Inflammatory macrophage (primary cell): ENCODE results near the gene OR6N2.
A peak's percentile ranks its signal among the peaks of the same experiment; 100 is the strongest.

Source experiments
- DNase-seq, 2 donors: peaks; one replicate each; pipeline ENCODE4 v3.0.0-alpha.2; 2020 to 2022
- total RNA-seq, 18 experiments: gene quantifications; one replicate each; lab custom pipeline; 2026; ENCODE audit warnings: mixed read lengths in 6 of 18, inconsistent platforms in 2 of 18; lab: John Stamatoyannopoulos, UW

The OR6N2 gene
- total RNA-seq, result 0 to 4.4 (median 0.64) reads per million in 18 experiments

GRCh38 chr1:158781104-158781503 is at the start of gene OR6N2:
TSS of gene OR6N2 (minus strand) at chr1:158781204. CDS start at chr1:158777635, 3,569 bp downstream.
- no peak for DNase-seq

GRCh38 chr1:158830074-158830677 is 49.2 kb upstream of the OR6N2 start:
- no peak for DNase-seq

GRCh38 chr1:158821723-158822122 is 40.7 kb upstream of the OR6N2 start:
- no peak for DNase-seq

GRCh38 chr1:158819461-158820443 is 38.7 kb upstream of the OR6N2 start:
- peak; percentile 53 to 59 for DNase-seq

- DNase-seq, result peak; percentile 47 to 53
Measured at GRCh38 chr1:158818975-158819431, 38.0 kb upstream of the OR6N2 start.

GRCh38 chr1:158818560-158818959 is 37.6 kb upstream of the OR6N2 start:
- peak; percentile 53 to 68 for DNase-seq

- DNase-seq, result no peak
Measured at GRCh38 chr1:158814970-158815369, 34.0 kb upstream of the OR6N2 start.

GRCh38 chr1:158813164-158813563 is 32.2 kb upstream of the OR6N2 start:
- DNase-seq, result peak; percentile 56 to 76

GRCh38 chr1:158812336-158812735 is 31.3 kb upstream of the OR6N2 start:
- peak in 1 of 2 donors; percentile 69 for DNase-seq

GRCh38 chr1:158810311-158810710 is 29.3 kb upstream of the OR6N2 start:
- peak; percentile 73 to 81 for DNase-seq

- DNase-seq, result peak; percentile 91 to 95
Measured at GRCh38 chr1:158809862-158810261, 28.9 kb upstream of the OR6N2 start.

GRCh38 chr1:158809256-158809655 is 28.3 kb upstream of the OR6N2 start:
- DNase-seq, result peak; percentile 65 to 80

- no peak for DNase-seq
Measured at GRCh38 chr1:158806916-158807536, 26.0 kb upstream of the OR6N2 start.

- DNase-seq, result no peak
Measured at GRCh38 chr1:158803678-158804077, 22.7 kb upstream of the OR6N2 start.

- DNase-seq, result peak in 1 of 2 donors; percentile 55
Measured at GRCh38 chr1:158801396-158801795, 20.4 kb upstream of the OR6N2 start.

- peak; percentile 19 to 77 for DNase-seq
Measured at GRCh38 chr1:158800526-158800925, 19.5 kb upstream of the OR6N2 start.

GRCh38 chr1:158799689-158800088 is 18.7 kb upstream of the OR6N2 start:
- peak; percentile 67 to 75 for DNase-seq

GRCh38 chr1:158798531-158798930 is 17.5 kb upstream of the OR6N2 start:
- DNase-seq, result no peak

GRCh38 chr1:158794247-158794646 is 13.2 kb upstream of the OR6N2 start:
- DNase-seq, result no peak

- peak; percentile 44 to 64 for DNase-seq
Measured at GRCh38 chr1:158793604-158794003, 12.6 kb upstream of the OR6N2 start.

- DNase-seq, result no peak
Measured at GRCh38 chr1:158771950-158772866, 8.8 kb downstream of the OR6N2 start, which contains the start of gene OR6N1. TSS of gene OR6N1 (minus strand) at chr1:158772195. CDS start at chr1:158766682, 5,513 bp downstream.

GRCh38 chr1:158754420-158754819 is 26.6 kb downstream of the OR6N2 start, which contains the start of gene OR6K6:
TSS of gene OR6K6 (plus strand) at chr1:158754720. CDS start at chr1:158754888, 168 bp downstream.
- DNase-seq, result no peak
